Lower leg skin (tissue), 4 donors: ENCODE data around the gene NOPCHAP1. TPM values are rescaled to one million over a fixed set of nuclear protein-coding genes. Genes with fewer than 3 reads are reported as not detected.
"Not testable (repeated sequence)": the region's sequence is repeated elsewhere in the genome, so short reads cannot be mapped to it uniquely, and the experiment has no call there.

ENCODE experiments used
- DNase-seq, 2 donors: peaks; one replicate each; pipeline ENCODE4 v3.0.0-alpha.2; 2019; ENCODE audit warnings: low spot score in 2 of 2
- H3K4me3 ChIP-seq: fragments of 200-600 bp; sonication (generic); 2 replicates; pipeline ENCODE4 v1.5.1; 2017; ENCODE audit warnings: mild to moderate bottlenecking, low read depth; ENCODE audit not compliant: poor library complexity, severe bottlenecking
- POLR2A ChIP-seq, 2 donors: fragments of 450-650 bp; IDR thresholded peaks; one replicate each; pipeline ENCODE4 v1.6.1; 2016 to 2017; ENCODE audit warnings: antibody characterized with exemption in 2 of 2, mild to moderate bottlenecking in 1 of 2, moderate library complexity in 1 of 2
- WGBS, 2 donors: methylation state at CpG; one replicate each; pipeline ENCODE4 v1.1.5; 2018; 5-methylcytosine and 5-hydroxymethylcytosine counted together
- intact Hi-C: fragments of 100-400 bp; cut with DNase I; formaldehyde crosslinking; loops from one replicate; pipeline ENCODE4 v1.15.0; 2023; ENCODE audit warnings: low total_unique reads
- total RNA-seq, 4 donors: library from RNA; depleted of rRNA; stranded (reverse); fragments of >200 nt; gene quantifications; one replicate each; pipeline ENCODE4 v1.1.0, GENCODE V29; 2016
- TF ChIP-seq, protein P1 (sequence below), 3 donors: fragments of 450-650 bp; IDR thresholded peaks; one replicate each; pipeline ENCODE4 v1.5.1; 2016; ENCODE audit warnings: antibody characterized with exemption in 3 of 3, mild to moderate bottlenecking in 3 of 3, moderate library complexity in 2 of 3

NOPCHAP1 gene, protein sequence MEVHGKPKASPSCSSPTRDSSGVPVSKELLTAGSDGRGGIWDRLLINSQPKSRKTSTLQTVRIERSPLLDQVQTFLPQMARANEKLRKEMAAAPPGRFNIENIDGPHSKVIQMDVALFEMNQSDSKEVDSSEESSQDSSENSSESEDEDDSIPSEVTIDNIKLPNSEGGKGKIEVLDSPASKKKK
- 1 to 10 TPM; 2.0 to 5.4 (median 3.6) TPM for total RNA-seq

DNA sequence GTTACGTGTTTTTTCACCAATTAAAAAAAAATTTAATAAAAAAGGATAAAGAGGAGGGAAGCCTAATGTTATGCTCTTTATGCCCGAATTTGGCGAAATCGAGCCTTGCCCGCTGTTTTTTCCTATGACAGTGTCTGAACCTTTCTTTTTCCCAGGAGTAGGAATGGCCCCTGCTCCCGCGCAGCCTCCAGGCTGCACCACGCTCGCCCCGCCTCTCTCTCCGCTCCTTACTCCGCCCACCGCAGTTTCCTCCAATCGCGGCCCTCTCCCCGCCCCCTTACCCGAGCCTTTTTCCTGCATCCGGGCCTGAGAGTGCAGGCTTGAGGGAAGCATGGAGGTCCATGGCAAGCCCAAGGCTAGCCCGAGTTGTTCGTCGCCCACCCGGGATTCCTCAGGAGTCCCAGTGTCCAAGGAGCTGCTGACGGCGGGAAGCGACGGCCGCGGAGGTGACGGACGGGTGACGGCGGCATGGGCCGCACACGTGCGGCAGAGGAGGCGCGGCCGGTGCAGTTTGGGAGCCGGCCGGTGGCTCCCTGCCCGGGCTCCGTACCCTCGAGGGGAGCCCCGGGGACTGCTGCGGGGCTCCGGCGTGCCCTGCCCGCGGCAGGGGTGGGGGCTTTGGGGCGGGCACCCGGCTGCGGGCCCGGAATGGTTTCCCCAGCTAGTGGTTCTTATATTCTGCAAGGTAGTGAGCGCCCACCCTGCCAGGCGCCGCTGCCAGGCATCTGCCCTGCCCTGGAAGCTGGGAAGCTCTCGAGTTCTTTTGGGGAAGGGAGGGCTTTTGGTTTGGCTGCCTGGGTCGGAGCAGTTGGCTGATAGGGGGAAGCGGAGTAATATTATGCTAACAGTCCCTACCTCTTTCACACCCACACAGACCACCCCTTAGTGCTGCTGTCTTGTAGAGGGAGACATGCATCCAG lies at the start of gene NOPCHAP1:
TSS of gene NOPCHAP1 (plus strand) at position 295 of the 920 bp plus-strand sequence. CDS start at position 332, 37 bp downstream.
- peak within 1 kb of the TSS; percentile 74 for H3K4me3 ChIP-seq
- DNase-seq = peak; percentile 93 to 98
- intact Hi-C loops = no loop called here
- 0 to 1% methylated on average over 38 to 50 of the region's 59 CpGs for WGBS, 2 donors
- no peak for TF ChIP-seq POLR2A (IDR thresholded peaks at IDR 0.05)

- no peak for DNase-seq
- TF ChIP-seq, protein P1, sequence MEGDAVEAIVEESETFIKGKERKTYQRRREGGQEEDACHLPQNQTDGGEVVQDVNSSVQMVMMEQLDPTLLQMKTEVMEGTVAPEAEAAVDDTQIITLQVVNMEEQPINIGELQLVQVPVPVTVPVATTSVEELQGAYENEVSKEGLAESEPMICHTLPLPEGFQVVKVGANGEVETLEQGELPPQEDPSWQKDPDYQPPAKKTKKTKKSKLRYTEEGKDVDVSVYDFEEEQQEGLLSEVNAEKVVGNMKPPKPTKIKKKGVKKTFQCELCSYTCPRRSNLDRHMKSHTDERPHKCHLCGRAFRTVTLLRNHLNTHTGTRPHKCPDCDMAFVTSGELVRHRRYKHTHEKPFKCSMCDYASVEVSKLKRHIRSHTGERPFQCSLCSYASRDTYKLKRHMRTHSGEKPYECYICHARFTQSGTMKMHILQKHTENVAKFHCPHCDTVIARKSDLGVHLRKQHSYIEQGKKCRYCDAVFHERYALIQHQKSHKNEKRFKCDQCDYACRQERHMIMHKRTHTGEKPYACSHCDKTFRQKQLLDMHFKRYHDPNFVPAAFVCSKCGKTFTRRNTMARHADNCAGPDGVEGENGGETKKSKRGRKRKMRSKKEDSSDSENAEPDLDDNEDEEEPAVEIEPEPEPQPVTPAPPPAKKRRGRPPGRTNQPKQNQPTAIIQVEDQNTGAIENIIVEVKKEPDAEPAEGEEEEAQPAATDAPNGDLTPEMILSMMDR (IDR thresholded peaks at IDR 0.05) = no peak
- TF ChIP-seq POLR2A (IDR thresholded peaks at IDR 0.05) = no peak
- H3K4me3 ChIP-seq = no peak overlapping the region
- intact Hi-C loops = no loop called here
- WGBS, 2 donors = 54 to 65% methylated on average over 3 of the region's 3 CpGs
Observed at GRCh38 chr12:104938371-104938770, 47.7 kb upstream of the NOPCHAP1 start.

GRCh38 chr12:104939089-104939488 lies 47.0 kb upstream of the NOPCHAP1 start:
- 90 to 91% methylated on average over 2 of the region's 2 CpGs for WGBS, 2 donors
- no peak for TF ChIP-seq POLR2A (IDR thresholded peaks at IDR 0.05)
- TF ChIP-seq, protein P1 (IDR thresholded peaks at IDR 0.05) = no peak

GRCh38 chr12:104941454-104941853 lies 44.7 kb upstream of the NOPCHAP1 start:
- intact Hi-C loops = no loop called here
- no peak for DNase-seq
- WGBS, 2 donors = 91 to 93% methylated on average over 3 of the region's 3 CpGs
- TF ChIP-seq, protein P1 (IDR thresholded peaks at IDR 0.05) = no peak
- H3K4me3 ChIP-seq = no peak overlapping the region

More at GRCh38 chr12:104939089-104939488, 47.0 kb upstream of the NOPCHAP1 start:
- no peak for DNase-seq
- no peak overlapping the region for H3K4me3 ChIP-seq
- intact Hi-C loops = no loop called here

- no peak for DNase-seq
- intact Hi-C loops = no loop called here
- H3K4me3 ChIP-seq = no peak overlapping the region
- TF ChIP-seq, protein P1 (IDR thresholded peaks at IDR 0.05) = no peak
- no peak for TF ChIP-seq POLR2A (IDR thresholded peaks at IDR 0.05)
- 91 to 95% methylated on average over 4 of the region's 4 CpGs for WGBS, 2 donors
Observed at GRCh38 chr12:104942075-104942474, 44.0 kb upstream of the NOPCHAP1 start.

DNA sequence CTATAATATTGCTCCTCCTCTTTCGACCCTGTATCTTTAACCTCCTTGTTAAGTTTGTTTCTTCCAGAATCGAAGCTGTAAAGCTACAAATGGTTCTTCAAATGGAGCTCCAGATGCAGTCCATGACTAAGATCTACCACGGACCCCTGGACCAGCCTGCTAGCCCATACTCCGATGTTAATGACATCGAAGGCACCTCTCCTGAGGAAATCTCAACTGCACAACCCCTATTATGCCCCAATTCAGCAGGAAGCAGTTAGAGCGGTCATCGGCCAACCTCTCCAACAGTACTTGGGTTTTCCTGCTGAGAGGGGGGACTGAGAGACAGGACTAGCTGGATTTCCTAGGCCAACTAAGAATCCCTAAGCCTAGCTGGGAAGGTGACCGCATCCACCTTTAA lies 42.7 kb upstream of the NOPCHAP1 start:
- WGBS, 2 donors = 92 to 97% methylated on average over 8 of the region's 8 CpGs
- DNase-seq, intact Hi-C loops, H3K4me3 ChIP-seq: not testable (repeated sequence)
